Activated B cell treated with CpG ODN at 0.5 μM for 24 hours (primary cell): Measurements from ENCODE around the gene RFNG. TPM values are rescaled to one million over a fixed set of nuclear protein-coding genes. Genes with fewer than 3 reads are reported as not detected.

Source experiments
- ATAC-seq: fragments of 200-7000 bp; cut with Tn5 transposase; one replicate; pipeline ENCODE4 v1.10.0; 2021; ENCODE audit warnings: low read depth, mild to moderate bottlenecking, moderate library complexity
- CTCF ChIA-PET: fragments of 350-600 bp; sonication (Branson Sonifier 250); formaldehyde crosslinking; loops from one replicate; lab custom pipeline; 2021; ENCODE audit warnings: antibody characterized with exemption; lab: Charles Lee
- POLR2A ChIA-PET: fragments of 350-600 bp; sonication (Branson Sonifier 250); formaldehyde crosslinking; loops from one replicate; lab custom pipeline; 2021; ENCODE audit warnings: antibody characterized with exemption; lab: Charles Lee
- DNase-seq: peaks from one replicate; pipeline ENCODE4 v3.0.0; 2022
- H3K27ac Mint-ChIP-seq: one replicate; pipeline ENCODE4 v1.8.0; 2020; ENCODE audit warnings: mixed read lengths
- H3K27me3 Mint-ChIP-seq: one replicate; pipeline ENCODE4 v1.8.0; 2021; ENCODE audit warnings: mixed read lengths
- H3K36me3 Mint-ChIP-seq: one replicate; pipeline ENCODE4 v1.8.0; 2021; ENCODE audit warnings: low read depth, mixed read lengths
- H3K4me1 Mint-ChIP-seq: one replicate; pipeline ENCODE4 v1.8.0; 2021; ENCODE audit warnings: mixed read lengths
- H3K4me3 Mint-ChIP-seq: one replicate; pipeline ENCODE4 v1.8.0; 2020; ENCODE audit warnings: mild to moderate bottlenecking, mixed read lengths
- H3K9me3 Mint-ChIP-seq: one replicate; pipeline ENCODE4 v1.8.0; 2020; ENCODE audit warnings: mixed read lengths
- CTCF ChIP-seq: fragments of 200-600 bp; IDR thresholded peaks from one replicate; pipeline ENCODE4 v1.8.0; 2022; ENCODE audit warnings: antibody characterized with exemption, mild to moderate bottlenecking
- intact Hi-C: fragments of 100-400 bp; cut with micrococcal nuclease; formaldehyde crosslinking; loops from one replicate; pipeline ENCODE4 v1.15.1; 2024
- total RNA-seq: library from RNA; stranded (reverse); gene quantifications from 2 replicates; pipeline ENCODE4 v1.2.3, GENCODE V29; 2022

Gene RFNG
- total RNA-seq, 1 donor from 2014 or later = 18.7 TPM

- Mint-ChIP-seq H3K36me3 (peaks cover 7% of the 10 kb centered on the region), H3K27me3 (no peaks in the 10 kb centered on the region), H3K9me3 (no peaks in the 10 kb centered on the region), H3K4me3 (peak overlapping the region; percentile 52), H3K27ac (no peak overlapping the region), H3K4me1 (peaks cover 28% of the 10 kb centered on the region)
- DNase-seq = no peak
- intact Hi-C loops = loop anchor here (5.0 to 10.0 kb wide), 3 partner anchors 58 to 259 kb away; partner anchors contain the start of genes ASPSCR1 and SLC16A3
- TF ChIP-seq CTCF = no peak
- no peak for ATAC-seq
- CTCF ChIA-PET = interaction anchor here (1.2 to 1.7 kb wide), 2 partner anchors 14 to 76 kb away, joined by 3 to 8 read pairs; no protein-coding TSS in a partner anchor
- POLR2A ChIA-PET = interaction anchor here (1.1 to 1.7 kb wide), 3 partner anchors 11 to 75 kb away, joined by 3 to 5 read pairs (median 3); partner anchors contain the start of genes CENPX, LRRC45 and NOTUM
These were observed 16.1 kb downstream of the RFNG start for GRCh38 chr17:82035488-82035887.

- CTCF ChIA-PET = interaction anchor here (1.2 to 1.7 kb wide), 2 partner anchors 13 to 75 kb away, joined by 3 to 8 read pairs; no protein-coding TSS in a partner anchor
- POLR2A ChIA-PET = interaction anchor here (0.6 to 1.7 kb wide), 2 partner anchors 11 to 1088 kb away, joined by 3 to 5 read pairs; partner anchors contain the start of genes CENPX and LRRC45
- peak overlapping the region; percentile 24 for H3K4me3 Mint-ChIP-seq
- H3K27me3 Mint-ChIP-seq = peaks cover 2% of the 10 kb centered on the region
- intact Hi-C loops = loop anchor here (5.0 to 10.0 kb wide), 3 partner anchors 57 to 260 kb away; partner anchors contain the start of genes ASPSCR1 and SLC16A3
- H3K27ac Mint-ChIP-seq = no peak overlapping the region
- no peaks in the 10 kb centered on the region for H3K9me3 Mint-ChIP-seq
- ATAC-seq (no peak), DNase-seq (no peak)
- TF ChIP-seq CTCF = no peak
- H3K4me1 Mint-ChIP-seq = peaks cover 33% of the 10 kb centered on the region
- peaks cover 7% of the 10 kb centered on the region for H3K36me3 Mint-ChIP-seq
These were observed 17.1 kb downstream of the RFNG start for GRCh38 chr17:82034371-82035011.

- no peak overlapping the region for H3K27ac Mint-ChIP-seq
- H3K36me3 Mint-ChIP-seq = peaks cover 7% of the 10 kb centered on the region
- no peak overlapping the region for H3K4me3 Mint-ChIP-seq
- ATAC-seq = no peak
- intact Hi-C loops = loop anchor here (10.0 kb wide), 1 partner anchor 261 kb away; no protein-coding TSS in a partner anchor
- TF ChIP-seq CTCF = no peak
- no peak for DNase-seq
- no peaks in the 10 kb centered on the region for H3K9me3 Mint-ChIP-seq
- CTCF ChIA-PET = no interaction called here
- H3K4me1 Mint-ChIP-seq = peaks cover 30% of the 10 kb centered on the region
- POLR2A ChIA-PET = no interaction called here
- peaks cover 2% of the 10 kb centered on the region for H3K27me3 Mint-ChIP-seq
These were observed 18.1 kb downstream of the RFNG start for GRCh38 chr17:82033359-82034085.

GRCh38 chr17:82031885-82032627 lies 19.6 kb downstream of the RFNG start:
- H3K27me3 Mint-ChIP-seq = peaks cover 2% of the 10 kb centered on the region
- TF ChIP-seq CTCF = no peak
- intact Hi-C loops = loop anchor here (1.0 to 10.0 kb wide), 3 partner anchors 9 to 263 kb away; partner anchors contain the start of gene LRRC45
- ChIA-PET CTCF (interaction anchor here (2.3 kb wide), 1 partner anchor 74 kb away, joined by 9 read pairs; no protein-coding TSS in a partner anchor), POLR2A (interaction anchor here (0.6 kb wide), 1 partner anchor 66 kb away, joined by 3 read pairs; the partner anchor contains the start of gene FASN)
- H3K4me1 Mint-ChIP-seq = peaks cover 24% of the 10 kb centered on the region
- ATAC-seq (peak; percentile 27), DNase-seq (no peak)
- no peak overlapping the region for H3K4me3 Mint-ChIP-seq
- H3K9me3 Mint-ChIP-seq = no peaks in the 10 kb centered on the region
- H3K36me3 Mint-ChIP-seq = peaks cover 7% of the 10 kb centered on the region
- H3K27ac Mint-ChIP-seq = no peak overlapping the region
